MCF 10A (cell line): ENCODE measurements around the gene WLS. TPM values are rescaled to one million over a fixed set of nuclear protein-coding genes. Genes with fewer than 3 reads are reported as not detected.
A peak's percentile ranks its signal among the peaks of the same experiment; 100 is the strongest.
"Not testable (repeated sequence)": the region's sequence is repeated elsewhere in the genome, so short reads cannot be mapped to it uniquely, and the experiment has no call there.

ENCODE experiments used
- BruUV-seq: library from RNA; stranded (reverse); fragments of 400-500 nt; replicated peaks from 2 replicates; lab custom pipeline; 2021; lab: Mats Ljungman, UMichigan
- CTCF ChIA-PET: fragments of 300-600 bp; sonication (Branson Sonifier 250); formaldehyde crosslinking; extraction: SDS; loops from one replicate; lab custom pipeline; 2021; ENCODE audit warnings: antibody characterized with exemption, inconsistent platforms; lab: Yijun Ruan, JAX
- POLR2A ChIA-PET: fragments of 300-600, 350-650 bp; sonication (Branson Sonifier 250); formaldehyde crosslinking; extraction: SDS; loops from one replicate; lab custom pipeline; 2020; ENCODE audit warnings: antibody characterized with exemption, inconsistent platforms; lab: Yijun Ruan, JAX
- DNase-seq: peaks from one replicate; pipeline ENCODE4 v3.0.0-alpha.2; 2018; ENCODE audit not compliant: unreplicated experiment
- H3K27ac Mint-ChIP-seq: one replicate; pipeline ENCODE4 v1.8.0; 2022; ENCODE audit warnings: mild to moderate bottlenecking, low read depth, mixed read lengths; ENCODE audit not compliant: unreplicated experiment
- H3K27me3 Mint-ChIP-seq: one replicate; pipeline ENCODE4 v1.8.0; 2022; ENCODE audit warnings: mixed read lengths; ENCODE audit not compliant: insufficient read depth, unreplicated experiment
- H3K36me3 Mint-ChIP-seq: one replicate; pipeline ENCODE4 v1.8.0; 2022; ENCODE audit warnings: mild to moderate bottlenecking, moderate library complexity, mixed read lengths; ENCODE audit not compliant: insufficient read depth, unreplicated experiment
- H3K4me1 Mint-ChIP-seq: one replicate; pipeline ENCODE4 v1.8.0; 2022; ENCODE audit warnings: mixed read lengths; ENCODE audit not compliant: insufficient read depth, unreplicated experiment
- H3K4me3 Mint-ChIP-seq: one replicate; pipeline ENCODE4 v1.8.0; 2022; ENCODE audit warnings: mild to moderate bottlenecking, moderate library complexity, mixed read lengths; ENCODE audit not compliant: unreplicated experiment
- H3K9me3 Mint-ChIP-seq: one replicate; pipeline ENCODE4 v1.8.0; 2022; ENCODE audit warnings: mixed read lengths; ENCODE audit not compliant: unreplicated experiment
- intact Hi-C: fragments of 100-400 bp; cut with micrococcal nuclease; formaldehyde crosslinking; loops from 2 replicates; pipeline ENCODE4 v1.14.1; 2022
- total RNA-seq: library from RNA; stranded (reverse); gene quantifications from 2 replicates; pipeline ENCODE4 v1.2.3, GENCODE V29; 2022
- TF ChIP-seq, protein P1 (sequence below): fragments of 200-600 bp; IDR thresholded peaks from one replicate; pipeline ENCODE4 v1.8.0; 2022; ENCODE audit warnings: antibody characterized with exemption, mild to moderate bottlenecking; ENCODE audit not compliant: unreplicated experiment

WLS gene
- total RNA-seq, 1 experiment from 2014 or later = 37.8 TPM

DNA sequence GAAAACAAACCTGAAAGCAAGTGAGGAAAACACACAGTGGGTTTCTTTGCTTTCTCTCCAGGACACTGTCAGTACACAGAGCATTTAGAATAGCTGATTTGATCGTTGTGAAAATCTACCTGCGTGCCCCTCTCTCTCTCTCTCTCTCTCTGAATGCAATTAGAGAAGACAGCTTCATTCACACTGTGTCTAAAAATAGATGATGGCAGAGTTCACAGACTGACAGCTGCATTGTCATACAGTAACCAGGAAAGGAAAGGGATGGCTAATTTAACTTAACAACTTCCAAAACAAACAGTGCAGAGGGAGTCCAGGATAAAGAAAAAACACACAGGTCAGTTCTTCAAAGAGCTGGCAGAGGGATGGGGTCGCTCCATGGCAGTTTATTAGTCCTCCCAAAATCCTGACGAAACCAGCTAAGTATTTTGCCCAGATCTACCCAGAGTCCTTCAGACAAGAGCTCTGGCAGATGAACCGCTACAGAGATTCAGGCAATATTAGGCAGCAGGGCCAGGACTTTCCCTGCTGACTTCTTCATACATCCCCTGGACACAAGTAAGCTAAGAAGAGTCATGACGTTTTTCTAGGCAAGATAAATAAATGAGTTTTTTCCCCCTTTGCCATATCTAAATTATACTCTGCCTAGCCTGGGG is 58.9 kb downstream of the WLS start:
- TF ChIP-seq, protein P1, sequence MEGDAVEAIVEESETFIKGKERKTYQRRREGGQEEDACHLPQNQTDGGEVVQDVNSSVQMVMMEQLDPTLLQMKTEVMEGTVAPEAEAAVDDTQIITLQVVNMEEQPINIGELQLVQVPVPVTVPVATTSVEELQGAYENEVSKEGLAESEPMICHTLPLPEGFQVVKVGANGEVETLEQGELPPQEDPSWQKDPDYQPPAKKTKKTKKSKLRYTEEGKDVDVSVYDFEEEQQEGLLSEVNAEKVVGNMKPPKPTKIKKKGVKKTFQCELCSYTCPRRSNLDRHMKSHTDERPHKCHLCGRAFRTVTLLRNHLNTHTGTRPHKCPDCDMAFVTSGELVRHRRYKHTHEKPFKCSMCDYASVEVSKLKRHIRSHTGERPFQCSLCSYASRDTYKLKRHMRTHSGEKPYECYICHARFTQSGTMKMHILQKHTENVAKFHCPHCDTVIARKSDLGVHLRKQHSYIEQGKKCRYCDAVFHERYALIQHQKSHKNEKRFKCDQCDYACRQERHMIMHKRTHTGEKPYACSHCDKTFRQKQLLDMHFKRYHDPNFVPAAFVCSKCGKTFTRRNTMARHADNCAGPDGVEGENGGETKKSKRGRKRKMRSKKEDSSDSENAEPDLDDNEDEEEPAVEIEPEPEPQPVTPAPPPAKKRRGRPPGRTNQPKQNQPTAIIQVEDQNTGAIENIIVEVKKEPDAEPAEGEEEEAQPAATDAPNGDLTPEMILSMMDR = no peak
- no peaks in the 10 kb centered on the region for H3K27me3 Mint-ChIP-seq
- DNase-seq = peak; percentile 18
- ChIA-PET POLR2A (interaction anchor here (0.6 to 4.3 kb wide), 15 partner anchors 9 to 148 kb away, joined by 3 to 37 read pairs (median 3); partner anchors contain the start of gene WLS), CTCF (interaction anchor here (0.5 to 3.0 kb wide), 11 partner anchors 19 to 327 kb away, joined by 3 to 17 read pairs (median 4); partner anchors contain the start of gene WLS)
- intact Hi-C loops = no loop called here
- BruUV-seq = no TSS peak
- no peaks in the 10 kb centered on the region for H3K9me3 Mint-ChIP-seq
- peak overlapping the region; percentile 92 for H3K27ac Mint-ChIP-seq
- H3K36me3 Mint-ChIP-seq = no peaks in the 10 kb centered on the region
- peak overlapping the region; percentile 68 for H3K4me3 Mint-ChIP-seq
- H3K4me1 Mint-ChIP-seq = peaks cover 38% of the 10 kb centered on the region

DNA sequence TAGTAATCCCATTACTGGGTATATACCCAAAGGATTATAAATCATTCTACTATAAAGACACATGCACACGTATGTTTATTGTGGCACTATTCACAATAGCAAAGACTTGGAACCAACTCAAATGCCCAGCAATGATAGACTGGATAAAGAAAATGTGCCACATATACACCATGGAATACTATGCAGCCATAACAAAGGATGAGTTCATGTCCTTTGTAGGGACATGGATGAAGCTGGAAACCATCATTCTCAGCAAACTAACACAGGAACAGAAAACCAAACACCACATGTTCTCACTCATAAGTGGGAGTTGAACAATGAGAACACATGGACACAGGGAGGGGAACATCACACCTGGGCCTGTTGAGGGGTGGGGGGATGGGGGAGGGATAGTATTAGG is 60.5 kb downstream of the WLS start:
- not testable (repeated sequence) for BruUV-seq

GRCh38 chr1:68168545-68169171 is 63.7 kb downstream of the WLS start:
- intact Hi-C loops = no loop called here
- ChIA-PET POLR2A (no interaction called here), CTCF (interaction anchor here (1.4 kb wide), 2 partner anchors 49 to 52 kb away, joined by 5 to 6 read pairs; no protein-coding TSS in a partner anchor)
- Mint-ChIP-seq H3K4me1 (peaks cover 13% of the 10 kb centered on the region), H3K27me3 (no peaks in the 10 kb centered on the region), H3K9me3 (no peaks in the 10 kb centered on the region), H3K36me3 (no peaks in the 10 kb centered on the region), H3K4me3 (no peak overlapping the region), H3K27ac (no peak overlapping the region)
- BruUV-seq = no TSS peak
- no peak for DNase-seq
- TF ChIP-seq, protein P1 = no peak

More for the DNA sequence above, 60.5 kb downstream of the WLS start:
- CTCF ChIA-PET, H3K27ac Mint-ChIP-seq, intact Hi-C loops, H3K4me3 Mint-ChIP-seq, H3K36me3 Mint-ChIP-seq, POLR2A ChIA-PET, H3K9me3 Mint-ChIP-seq, H3K27me3 Mint-ChIP-seq, DNase-seq: not testable (repeated sequence)
- peaks cover 31% of the 10 kb centered on the region for H3K4me1 Mint-ChIP-seq

DNA sequence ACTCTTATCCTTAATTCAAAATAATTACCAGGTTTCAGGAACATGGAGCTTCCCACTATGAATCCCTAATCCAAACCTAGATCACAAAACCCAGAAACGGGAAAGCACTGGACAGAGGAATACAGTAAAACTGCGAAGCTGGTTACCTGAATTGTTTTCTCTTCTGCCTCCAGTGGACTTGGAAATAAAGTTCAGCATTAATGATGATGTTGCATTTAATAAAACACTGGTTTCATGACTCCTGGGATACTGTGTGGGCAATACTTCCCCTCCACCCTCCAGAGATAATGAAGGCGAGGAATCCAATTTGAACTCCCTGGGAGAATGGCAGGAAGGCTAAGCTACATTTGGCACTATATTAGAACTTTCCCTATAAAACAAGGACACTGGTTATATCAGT is 65.1 kb downstream of the WLS start:
- CTCF ChIA-PET = interaction anchor here (0.6 to 1.4 kb wide), 4 partner anchors 16 to 176 kb away, joined by 3 to 6 read pairs (median 4); no protein-coding TSS in a partner anchor
- TF ChIP-seq, protein P1 = no peak
- Mint-ChIP-seq H3K4me1 (no peaks in the 10 kb centered on the region), H3K4me3 (no peak overlapping the region), H3K27ac (no peak overlapping the region), H3K27me3 (no peaks in the 10 kb centered on the region), H3K9me3 (no peaks in the 10 kb centered on the region), H3K36me3 (peaks cover 6% of the 10 kb centered on the region)
- no TSS peak for BruUV-seq
- POLR2A ChIA-PET = interaction anchor here (0.8 to 0.9 kb wide), 2 partner anchors 12 to 64 kb away, joined by 3 read pairs; no protein-coding TSS in a partner anchor
- DNase-seq = no peak
- intact Hi-C loops = no loop called here
